DOHH2 (cell line): ENCODE measurements around the gene ZNF865.

Experiments used
- H3F3A ChIP-seq: fragments of 200-600 bp; sonication (generic), shearing (Covaris generic); 2 replicates; pipeline ENCODE4 v1.6.0; 2016; ENCODE audit warnings: antibody characterized with exemption, mild to moderate bottlenecking; ENCODE audit not compliant: control insufficient read depth, insufficient read depth
- H3K27ac ChIP-seq: fragments of 200-600 bp; sonication (generic); 2 replicates; pipeline ENCODE4 v1.5.1; 2014; ENCODE audit warnings: low read depth, mild to moderate bottlenecking, low read length, moderate library complexity
- H3K27me3 ChIP-seq: fragments of 200-600 bp; sonication (generic); 2 replicates; pipeline ENCODE4 v1.6.1; 2014; ENCODE audit warnings: mild to moderate bottlenecking, low read length, mixed read lengths; ENCODE audit not compliant: control insufficient read depth
- H3K36me3 ChIP-seq: fragments of 200-600 bp; sonication (generic); 2 replicates; pipeline ENCODE4 v1.6.1; 2014; ENCODE audit warnings: mild to moderate bottlenecking, low read length, moderate library complexity, mixed read lengths; ENCODE audit not compliant: control insufficient read depth
- H3K4me1 ChIP-seq: fragments of 200-600 bp; sonication (generic); 2 replicates; pipeline ENCODE4 v1.6.1; 2014; ENCODE audit warnings: mild to moderate bottlenecking, low read length, mixed read lengths; ENCODE audit not compliant: control insufficient read depth
- H3K4me2 ChIP-seq: fragments of 200-600 bp; sonication (generic); 2 replicates; pipeline ENCODE4 v1.6.0; 2014; ENCODE audit warnings: mild to moderate bottlenecking, low read length, moderate library complexity
- H3K4me3 ChIP-seq: fragments of 200-600 bp; sonication (generic); 2 replicates; pipeline ENCODE4 v1.5.1; 2014; ENCODE audit warnings: mild to moderate bottlenecking, low read length, mixed read lengths
- H3K79me2 ChIP-seq: fragments of 200-600 bp; sonication (generic); 2 replicates; pipeline ENCODE4 v1.6.1; 2014; ENCODE audit warnings: mild to moderate bottlenecking, low read length, mixed read lengths; ENCODE audit not compliant: control insufficient read depth
- H3K9me2 ChIP-seq: fragments of 200-600 bp; sonication (generic); replicated peaks from 2 replicates; pipeline ENCODE4 v1.6.1; 2014; ENCODE audit warnings: mild to moderate bottlenecking, low read length, mixed read lengths; ENCODE audit not compliant: control insufficient read depth
- H3K9me3 ChIP-seq: fragments of 200-600 bp; sonication (generic); 2 replicates; pipeline ENCODE4 v1.6.1; 2014; ENCODE audit warnings: antibody characterized with exemption, low read length, mixed read lengths; ENCODE audit not compliant: control insufficient read depth, insufficient read depth
- H4K20me1 ChIP-seq: fragments of 200-600 bp; sonication (generic); 2 replicates; pipeline ENCODE4 v1.6.0; 2014; ENCODE audit warnings: low read depth, mild to moderate bottlenecking, antibody characterized with exemption, low read length, moderate library complexity; ENCODE audit not compliant: control insufficient read depth, insufficient read depth
- CTCF ChIP-seq: fragments of 200-600 bp; sonication (generic); IDR thresholded peaks from one replicate; pipeline ENCODE4 v1.5.1; 2014; ENCODE audit warnings: antibody characterized with exemption, mild to moderate bottlenecking, low read depth, low read length; ENCODE audit not compliant: poor library complexity, severe bottlenecking
- EZH2phosphoT487 ChIP-seq: fragments of 200-600 bp; sonication (generic); IDR thresholded peaks from 2 replicates; pipeline ENCODE4 v1.6.1; 2017; ENCODE audit warnings: borderline replicate concordance, mild to moderate bottlenecking, antibody characterized with exemption, low read length, moderate library complexity, mixed read lengths

Gene ZNF865

GRCh38 chr19:55660404-55660803, 55.0 kb downstream of the ZNF865 start:
- peaks cover 98% of the 10 kb centered on the region for H3K79me2 ChIP-seq
- peaks cover 97% of the 10 kb centered on the region for H3K36me3 ChIP-seq
- H3K27ac ChIP-seq: no peak overlapping the region
- no peak for TF ChIP-seq EZH2phosphoT487
- no peak for TF ChIP-seq CTCF
- H3F3A ChIP-seq: no peaks in the 10 kb centered on the region
- no peaks in the 10 kb centered on the region for H3K9me2 ChIP-seq
- no peak overlapping the region for H3K4me3 ChIP-seq
- no peak overlapping the region for H3K4me2 ChIP-seq
- peaks cover 39% of the 10 kb centered on the region for H4K20me1 ChIP-seq
- H3K27me3 ChIP-seq: no peaks in the 10 kb centered on the region
- H3K9me3 ChIP-seq: no peaks in the 10 kb centered on the region
- peaks cover 32% of the 10 kb centered on the region for H3K4me1 ChIP-seq

- H3K4me3 ChIP-seq: no peak overlapping the region
- TF ChIP-seq CTCF (no peak), EZH2phosphoT487 (no peak)
- H4K20me1 ChIP-seq: peaks cover 39% of the 10 kb centered on the region
These were observed 55.5 kb downstream of the ZNF865 start for GRCh38 chr19:55660991-55661390.

GRCh38 chr19:55661826-55662225, 56.4 kb downstream of the ZNF865 start:
- Histone ChIP-seq H3K36me3 (peaks cover 97% of the 10 kb centered on the region), H3K9me3 (no peaks in the 10 kb centered on the region), H3K9me2 (no peaks in the 10 kb centered on the region), H3K4me3 (no peak overlapping the region), H4K20me1 (peaks cover 45% of the 10 kb centered on the region), H3K4me1 (peaks cover 31% of the 10 kb centered on the region), H3K27ac (no peak overlapping the region), H3K79me2 (peaks cover 98% of the 10 kb centered on the region), H3K27me3 (no peaks in the 10 kb centered on the region), H3K4me2 (no peak overlapping the region), H3F3A (no peaks in the 10 kb centered on the region)
- TF ChIP-seq EZH2phosphoT487: no peak
- no peak for TF ChIP-seq CTCF

More at GRCh38 chr19:55660991-55661390, 55.5 kb downstream of the ZNF865 start:
- Histone ChIP-seq H3K36me3 (peaks cover 97% of the 10 kb centered on the region), H3K4me2 (no peak overlapping the region), H3K9me2 (no peaks in the 10 kb centered on the region), H3F3A (no peaks in the 10 kb centered on the region), H3K27ac (no peak overlapping the region), H3K27me3 (no peaks in the 10 kb centered on the region), H3K9me3 (no peaks in the 10 kb centered on the region), H3K79me2 (peaks cover 98% of the 10 kb centered on the region), H3K4me1 (peaks cover 32% of the 10 kb centered on the region)

- TF ChIP-seq EZH2phosphoT487: no peak
- TF ChIP-seq CTCF: no peak
- no peak overlapping the region for H3K4me2 ChIP-seq
- H4K20me1 ChIP-seq: peaks cover 34% of the 10 kb centered on the region
- H3K9me3 ChIP-seq: no peaks in the 10 kb centered on the region
- no peaks in the 10 kb centered on the region for H3K9me2 ChIP-seq
- H3F3A ChIP-seq: no peaks in the 10 kb centered on the region
- peaks cover 10% of the 10 kb centered on the region for H3K4me1 ChIP-seq
- H3K36me3 ChIP-seq: peaks cover 96% of the 10 kb centered on the region
- no peaks in the 10 kb centered on the region for H3K27me3 ChIP-seq
- H3K4me3 ChIP-seq: no peak overlapping the region
- H3K79me2 ChIP-seq: peaks cover 98% of the 10 kb centered on the region
- H3K27ac ChIP-seq: no peak overlapping the region
These were observed 58.5 kb downstream of the ZNF865 start for GRCh38 chr19:55663846-55664536.
